Activated naive CD4-positive, alpha-beta T cell treated with anti-CD3 and anti-CD28 coated beads, Interleukin-2, amount 10 ng/mL, durations not matched to agents 7 days and 5 days (primary cell): ENCODE measurements around the gene SRGAP1.
"Not testable (repeated sequence)": the region's sequence is repeated elsewhere in the genome, so short reads cannot be mapped to it uniquely, and the experiment has no call there.

Experiments used
- CTCF ChIA-PET: fragments of 350-600 bp; sonication (Branson Sonifier 250); formaldehyde crosslinking; loops from one replicate; lab custom pipeline; 2021; ENCODE audit warnings: antibody characterized with exemption; lab: Charles Lee
- DNase-seq: peaks from one replicate; pipeline ENCODE4 v3.0.0-alpha.2; 2020
- H3K27ac Mint-ChIP-seq: one replicate; pipeline ENCODE4 v1.8.0; 2021; ENCODE audit warnings: mild to moderate bottlenecking, moderate library complexity, mixed read lengths
- H3K27me3 Mint-ChIP-seq: one replicate; pipeline ENCODE4 v1.8.0; 2021; ENCODE audit warnings: mild to moderate bottlenecking, mixed read lengths
- H3K36me3 Mint-ChIP-seq: one replicate; pipeline ENCODE4 v1.8.0; 2021; ENCODE audit warnings: mixed read lengths
- H3K4me1 Mint-ChIP-seq: one replicate; pipeline ENCODE4 v1.8.0; 2021; ENCODE audit warnings: mixed read lengths
- H3K4me3 Mint-ChIP-seq: one replicate; pipeline ENCODE4 v1.8.0; 2021; ENCODE audit warnings: mild to moderate bottlenecking, moderate library complexity, mixed read lengths
- H3K9me3 Mint-ChIP-seq: one replicate; pipeline ENCODE4 v1.8.0; 2021; ENCODE audit warnings: mixed read lengths

SRGAP1 gene

GRCh38 chr12:63845726-63846125 is 1.2 kb downstream of the SRGAP1 start:
- Mint-ChIP-seq H3K36me3 (no peaks in the 10 kb centered on the region), H3K9me3 (no peaks in the 10 kb centered on the region), H3K4me1 (peaks cover 9% of the 10 kb centered on the region), H3K27me3 (peaks cover 58% of the 10 kb centered on the region), H3K27ac (no peak overlapping the region), H3K4me3 (no peak overlapping the region)
- CTCF ChIA-PET, result interaction anchor here (1.2 to 3.3 kb wide), 3 partner anchors 19 to 410 kb away, joined by 3 to 19 read pairs (median 4); no protein-coding TSS in a partner anchor
- DNase-seq, result no peak

DNA sequence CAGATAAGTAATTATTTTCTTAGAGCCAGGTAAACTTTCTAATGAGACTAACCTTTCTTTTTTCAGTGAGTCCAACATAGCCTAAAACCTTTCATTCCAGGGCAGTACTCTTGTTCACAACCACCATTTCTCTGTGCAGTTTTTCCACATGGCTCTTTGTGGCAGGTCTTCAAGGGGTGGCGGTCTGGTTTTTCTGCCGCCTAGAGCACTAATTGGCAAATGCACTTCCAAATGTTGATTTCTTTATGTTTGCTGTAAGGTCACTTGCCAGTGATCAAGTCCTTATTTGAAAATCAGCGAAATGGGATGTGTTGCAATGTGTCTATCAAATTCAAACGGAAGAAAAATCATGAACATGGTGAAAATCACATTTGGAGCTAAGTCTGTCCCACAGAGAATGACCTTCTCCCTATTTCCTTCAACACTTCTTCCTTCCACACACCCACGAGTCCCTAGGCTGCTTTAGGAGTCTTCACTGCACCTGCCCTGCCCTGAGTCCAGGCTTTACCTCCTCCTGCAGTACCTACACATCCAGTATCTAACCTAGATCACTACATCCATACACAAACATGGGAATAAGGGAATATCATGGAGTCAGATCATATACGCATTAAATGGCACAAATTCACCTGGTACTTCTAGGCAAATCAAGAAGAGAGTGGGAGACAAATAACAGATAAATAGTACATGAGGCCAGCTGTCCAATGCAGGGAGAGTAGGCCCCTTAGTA is 1.9 kb downstream of the SRGAP1 start:
- CTCF ChIA-PET, result interaction anchor here (1.2 to 3.3 kb wide), 2 partner anchors 20 to 410 kb away, joined by 3 to 19 read pairs; no protein-coding TSS in a partner anchor
- Mint-ChIP-seq H3K27ac (no peak overlapping the region), H3K4me3 (no peak overlapping the region), H3K36me3 (no peaks in the 10 kb centered on the region), H3K27me3 (peaks cover 58% of the 10 kb centered on the region), H3K9me3 (no peaks in the 10 kb centered on the region), H3K4me1 (peaks cover 9% of the 10 kb centered on the region)
- DNase-seq, result no peak

DNA sequence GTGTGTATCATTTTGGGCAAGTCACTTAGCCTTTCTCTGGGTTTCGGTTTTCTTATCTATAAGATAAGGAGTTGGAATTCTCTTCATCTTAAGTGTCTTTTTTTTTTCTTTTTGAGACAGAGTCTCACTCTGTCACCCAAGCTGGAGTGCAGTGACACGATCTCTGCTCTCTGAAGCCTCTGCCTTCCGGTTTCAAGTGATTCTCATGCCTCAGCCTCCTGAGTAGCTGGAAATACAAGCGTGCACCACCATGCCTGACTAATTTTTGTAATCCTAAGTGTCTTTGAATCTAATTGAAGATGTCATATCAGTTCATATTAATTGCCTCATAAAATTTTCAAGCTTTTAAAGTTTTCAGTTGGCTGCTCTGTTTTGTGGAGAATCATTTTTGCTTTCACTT is 4.0 kb downstream of the SRGAP1 start:
- DNase-seq, result no peak
- Mint-ChIP-seq H3K27ac (no peak overlapping the region), H3K36me3 (no peaks in the 10 kb centered on the region), H3K4me3 (no peak overlapping the region), H3K9me3 (no peaks in the 10 kb centered on the region), H3K4me1 (peaks cover 5% of the 10 kb centered on the region), H3K27me3 (peaks cover 40% of the 10 kb centered on the region)
- CTCF ChIA-PET, result no interaction called here

DNA sequence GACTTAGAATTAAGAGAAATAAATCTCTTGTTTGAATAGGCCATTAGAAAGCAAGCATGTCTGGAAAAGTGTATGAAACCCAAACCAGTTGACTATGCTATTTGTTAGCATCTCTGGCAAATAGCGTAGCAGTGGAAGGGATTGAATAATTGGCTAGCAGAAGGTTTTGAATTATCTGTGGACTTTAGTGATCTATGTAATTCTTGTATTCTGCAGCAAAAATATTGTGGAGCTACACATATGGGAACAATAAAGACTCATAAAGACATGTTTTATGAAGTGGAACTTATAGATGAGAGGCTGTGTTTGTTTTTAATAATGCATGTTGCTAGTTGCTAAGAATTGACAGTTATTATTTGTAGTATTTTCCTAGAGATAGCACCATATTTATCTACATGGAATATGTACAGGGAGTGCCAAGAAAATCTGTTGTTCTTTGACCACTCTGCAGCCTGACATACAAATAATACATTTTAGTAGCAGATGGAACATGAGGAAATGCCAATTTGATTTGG is 4.7 kb downstream of the SRGAP1 start:
- Mint-ChIP-seq H3K4me1 (peaks cover 5% of the 10 kb centered on the region), H3K9me3 (no peaks in the 10 kb centered on the region)
- no peak for DNase-seq

DNA sequence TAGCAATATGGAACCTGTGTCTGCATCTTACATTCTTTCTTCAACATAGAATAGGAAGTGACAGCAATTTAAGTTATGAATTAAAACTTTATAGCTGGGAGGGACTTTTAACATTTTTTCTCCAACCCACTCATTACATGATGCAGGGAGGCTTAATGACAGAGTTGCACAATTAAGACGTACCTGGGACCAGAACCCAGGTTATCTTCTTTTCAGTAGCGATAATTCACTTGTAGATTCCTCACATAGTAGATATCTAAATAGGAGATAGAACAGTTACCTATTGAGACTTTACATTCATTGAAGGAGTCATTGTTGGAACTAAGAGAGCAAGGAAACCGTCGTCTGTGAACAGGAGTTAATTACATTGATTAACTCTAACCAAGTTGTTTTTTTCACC is 5.1 kb downstream of the SRGAP1 start:
- Mint-ChIP-seq H3K27me3 (peaks cover 30% of the 10 kb centered on the region), H3K36me3 (no peaks in the 10 kb centered on the region), H3K27ac (no peak overlapping the region), H3K4me1 (peaks cover 3% of the 10 kb centered on the region), H3K9me3 (no peaks in the 10 kb centered on the region), H3K4me3 (no peak overlapping the region)
- no peak for DNase-seq
- CTCF ChIA-PET, result interaction anchor here (0.7 kb wide), 1 partner anchor 407 kb away, joined by 4 read pairs; no protein-coding TSS in a partner anchor

More for the DNA sequence above, 4.7 kb downstream of the SRGAP1 start:
- H3K4me3 Mint-ChIP-seq, result no peak overlapping the region
- peaks cover 34% of the 10 kb centered on the region for H3K27me3 Mint-ChIP-seq
- H3K27ac Mint-ChIP-seq, result no peak overlapping the region
- H3K36me3 Mint-ChIP-seq, result no peaks in the 10 kb centered on the region
- CTCF ChIA-PET, result no interaction called here

- H3K27ac Mint-ChIP-seq, result no peak overlapping the region
- H3K27me3 Mint-ChIP-seq, result no peaks in the 10 kb centered on the region
- CTCF ChIA-PET, result no interaction called here
- DNase-seq, result no peak
- no peaks in the 10 kb centered on the region for H3K4me1 Mint-ChIP-seq
- no peaks in the 10 kb centered on the region for H3K9me3 Mint-ChIP-seq
- no peak overlapping the region for H3K4me3 Mint-ChIP-seq
- H3K36me3 Mint-ChIP-seq, result no peaks in the 10 kb centered on the region
Observed at GRCh38 chr12:63853978-63854377, 9.5 kb downstream of the SRGAP1 start.

DNA sequence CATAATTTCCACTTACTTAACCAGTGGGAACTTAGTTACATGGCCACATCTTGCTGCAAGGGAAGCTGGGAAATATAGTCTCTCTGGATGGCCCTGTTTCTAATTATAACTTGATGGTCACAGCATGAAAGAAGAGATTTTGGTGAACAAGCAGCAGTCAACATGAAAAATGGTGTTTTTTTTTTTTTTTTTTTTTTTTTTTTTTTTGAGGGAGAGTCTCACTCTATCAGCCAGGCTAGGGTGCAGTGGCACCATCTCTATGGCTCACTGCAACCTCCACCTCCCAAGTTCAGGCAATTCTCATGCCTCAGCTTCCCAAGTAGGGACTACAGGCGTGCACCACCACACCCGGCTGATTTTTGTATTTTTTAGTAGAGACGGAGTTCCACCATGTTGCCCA is 10.8 kb downstream of the SRGAP1 start:
- no peaks in the 10 kb centered on the region for H3K36me3 Mint-ChIP-seq

GRCh38 chr12:63857771-63858670 is 13.5 kb downstream of the SRGAP1 start:
- no peaks in the 10 kb centered on the region for H3K36me3 Mint-ChIP-seq
- H3K27me3 Mint-ChIP-seq, result no peaks in the 10 kb centered on the region
- DNase-seq, result no peak
- no peak overlapping the region for H3K27ac Mint-ChIP-seq
- no peak overlapping the region for H3K4me3 Mint-ChIP-seq
- no peaks in the 10 kb centered on the region for H3K4me1 Mint-ChIP-seq
- H3K9me3 Mint-ChIP-seq, result no peaks in the 10 kb centered on the region
- CTCF ChIA-PET, result no interaction called here

More for the DNA sequence above, 10.8 kb downstream of the SRGAP1 start:
- no peak overlapping the region for H3K4me3 Mint-ChIP-seq
- no peak overlapping the region for H3K27ac Mint-ChIP-seq
- no peaks in the 10 kb centered on the region for H3K9me3 Mint-ChIP-seq
- H3K27me3 Mint-ChIP-seq, result no peaks in the 10 kb centered on the region
- no peaks in the 10 kb centered on the region for H3K4me1 Mint-ChIP-seq
- CTCF ChIA-PET, result no interaction called here
- no peak for DNase-seq

DNA sequence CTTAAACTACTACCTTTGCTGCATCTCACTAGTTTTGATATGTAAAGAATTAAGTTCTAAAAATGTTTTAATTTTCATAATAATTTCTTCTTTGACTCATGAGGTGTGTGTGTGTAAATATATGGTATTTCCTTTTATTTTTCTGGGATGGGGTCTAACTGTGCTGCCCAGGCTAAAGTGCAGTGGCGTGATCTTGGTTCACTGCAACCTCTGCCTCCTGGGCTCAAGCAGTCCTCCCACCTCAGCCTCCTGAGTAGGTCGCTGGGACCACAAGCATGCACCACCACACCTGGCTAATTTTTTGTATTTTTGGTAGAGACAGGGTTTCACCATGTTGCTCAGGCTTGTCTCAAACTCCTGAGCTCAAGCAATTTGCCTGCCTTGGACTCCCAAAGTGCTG is 15.4 kb downstream of the SRGAP1 start:
- H3K36me3 Mint-ChIP-seq, CTCF ChIA-PET, H3K9me3 Mint-ChIP-seq, DNase-seq, H3K27ac Mint-ChIP-seq, H3K4me1 Mint-ChIP-seq, H3K27me3 Mint-ChIP-seq, H3K4me3 Mint-ChIP-seq: not testable (repeated sequence)

DNA sequence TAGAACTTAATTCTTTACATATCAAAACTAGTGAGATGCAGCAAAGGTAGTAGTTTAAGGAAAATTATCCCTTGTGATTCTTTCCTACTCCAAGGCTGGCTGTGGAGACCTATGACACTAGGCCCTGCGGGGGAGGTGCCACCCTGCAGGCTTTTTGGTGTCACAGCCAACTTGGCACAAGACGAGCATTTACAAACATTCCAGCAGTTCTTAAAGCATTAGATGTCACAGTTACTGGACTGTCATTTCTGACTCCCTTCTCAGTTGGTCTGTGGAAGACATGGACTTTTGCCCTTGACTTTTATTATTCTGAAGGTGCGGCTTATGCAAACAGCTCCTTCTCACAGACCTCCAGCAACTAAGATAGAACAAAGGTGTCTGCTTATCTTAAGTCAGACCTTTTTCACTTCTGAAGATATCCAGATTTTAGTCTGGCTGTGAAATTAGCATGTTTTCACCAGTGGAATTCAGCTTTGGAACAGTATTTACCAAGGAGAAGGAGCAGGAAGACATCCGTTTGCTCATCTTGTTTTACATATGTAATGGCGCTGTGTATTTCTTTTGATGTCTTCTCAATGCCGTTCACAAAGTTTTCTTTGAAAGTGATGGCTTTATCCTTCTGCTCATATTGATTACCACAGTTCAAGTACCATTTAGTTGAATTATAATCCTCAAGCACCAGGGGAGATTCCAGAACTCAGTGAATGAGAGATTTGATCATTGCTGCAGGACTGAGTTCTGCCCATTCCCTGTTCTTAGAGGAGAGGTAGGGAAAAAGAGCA is 17.9 kb downstream of the SRGAP1 start:
- Mint-ChIP-seq H3K4me3 (no peak overlapping the region), H3K27ac (no peak overlapping the region), H3K4me1 (no peaks in the 10 kb centered on the region), H3K9me3 (no peaks in the 10 kb centered on the region), H3K36me3 (no peaks in the 10 kb centered on the region), H3K27me3 (no peaks in the 10 kb centered on the region)
- CTCF ChIA-PET, result no interaction called here
- DNase-seq, result no peak

- no peaks in the 10 kb centered on the region for H3K27me3 Mint-ChIP-seq
- CTCF ChIA-PET, result no interaction called here
Observed at GRCh38 chr12:63862969-63863230, 18.4 kb downstream of the SRGAP1 start.

GRCh38 chr12:63863658-63864453 is 19.4 kb downstream of the SRGAP1 start:
- Mint-ChIP-seq H3K9me3 (no peaks in the 10 kb centered on the region), H3K27ac (no peak overlapping the region), H3K36me3 (no peaks in the 10 kb centered on the region), H3K4me1 (no peaks in the 10 kb centered on the region), H3K4me3 (no peak overlapping the region), H3K27me3 (no peaks in the 10 kb centered on the region)
- CTCF ChIA-PET, result no interaction called here
- no peak for DNase-seq

More at GRCh38 chr12:63862969-63863230, 18.4 kb downstream of the SRGAP1 start:
- Mint-ChIP-seq H3K9me3 (no peaks in the 10 kb centered on the region), H3K36me3 (no peaks in the 10 kb centered on the region), H3K4me1 (no peaks in the 10 kb centered on the region), H3K4me3 (no peak overlapping the region), H3K27ac (no peak overlapping the region)
- DNase-seq, result no peak

DNA sequence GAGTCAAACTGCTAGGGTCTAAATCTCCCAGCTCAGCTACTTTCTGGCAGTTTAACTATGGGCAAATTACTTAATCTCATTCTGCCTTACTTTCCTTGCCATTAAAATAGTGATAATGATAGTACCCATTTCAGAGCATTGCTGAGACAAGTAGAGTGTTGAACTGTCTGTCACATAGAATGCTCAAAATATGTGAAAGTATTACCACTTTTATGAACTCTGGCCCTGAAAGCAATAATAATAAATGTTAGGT is 19.9 kb downstream of the SRGAP1 start:
- Mint-ChIP-seq H3K27ac (no peak overlapping the region), H3K27me3 (no peaks in the 10 kb centered on the region), H3K4me3 (no peak overlapping the region), H3K9me3 (no peaks in the 10 kb centered on the region), H3K36me3 (no peaks in the 10 kb centered on the region), H3K4me1 (no peaks in the 10 kb centered on the region)
- CTCF ChIA-PET, result no interaction called here
- DNase-seq, result no peak

GRCh38 chr12:63865448-63865847 is 20.9 kb downstream of the SRGAP1 start:
- DNase-seq, result no peak
- Mint-ChIP-seq H3K9me3 (no peaks in the 10 kb centered on the region), H3K36me3 (no peaks in the 10 kb centered on the region), H3K4me1 (no peaks in the 10 kb centered on the region), H3K27ac (no peak overlapping the region), H3K4me3 (no peak overlapping the region), H3K27me3 (no peaks in the 10 kb centered on the region)
- CTCF ChIA-PET, result no interaction called here
